Lower leg skin (tissue), 3 donors: ENCODE data around the gene LMBR1L.

Experiments used
- CTCF ChIP-seq, 3 donors: fragments of 450-650 bp; IDR thresholded peaks; one replicate each; pipeline ENCODE4 v1.5.1; 2016; ENCODE audit warnings: antibody characterized with exemption in 3 of 3, mild to moderate bottlenecking in 3 of 3, moderate library complexity in 2 of 3
- POLR2A ChIP-seq, 2 donors: fragments of 450-650 bp; IDR thresholded peaks; one replicate each; pipeline ENCODE4 v1.6.1; 2016 to 2017; ENCODE audit warnings: antibody characterized with exemption in 2 of 2, mild to moderate bottlenecking in 1 of 2, moderate library complexity in 1 of 2

- TF ChIP-seq CTCF (IDR thresholded peaks at IDR 0.05) (no peak), POLR2A (IDR thresholded peaks at IDR 0.05) (no peak)
Observed at GRCh38 chr12:49048953-49049352, 61.7 kb downstream of the LMBR1L start.
